ENCODE measurements around the gene SUSD1.

The SUSD1 gene

DNA sequence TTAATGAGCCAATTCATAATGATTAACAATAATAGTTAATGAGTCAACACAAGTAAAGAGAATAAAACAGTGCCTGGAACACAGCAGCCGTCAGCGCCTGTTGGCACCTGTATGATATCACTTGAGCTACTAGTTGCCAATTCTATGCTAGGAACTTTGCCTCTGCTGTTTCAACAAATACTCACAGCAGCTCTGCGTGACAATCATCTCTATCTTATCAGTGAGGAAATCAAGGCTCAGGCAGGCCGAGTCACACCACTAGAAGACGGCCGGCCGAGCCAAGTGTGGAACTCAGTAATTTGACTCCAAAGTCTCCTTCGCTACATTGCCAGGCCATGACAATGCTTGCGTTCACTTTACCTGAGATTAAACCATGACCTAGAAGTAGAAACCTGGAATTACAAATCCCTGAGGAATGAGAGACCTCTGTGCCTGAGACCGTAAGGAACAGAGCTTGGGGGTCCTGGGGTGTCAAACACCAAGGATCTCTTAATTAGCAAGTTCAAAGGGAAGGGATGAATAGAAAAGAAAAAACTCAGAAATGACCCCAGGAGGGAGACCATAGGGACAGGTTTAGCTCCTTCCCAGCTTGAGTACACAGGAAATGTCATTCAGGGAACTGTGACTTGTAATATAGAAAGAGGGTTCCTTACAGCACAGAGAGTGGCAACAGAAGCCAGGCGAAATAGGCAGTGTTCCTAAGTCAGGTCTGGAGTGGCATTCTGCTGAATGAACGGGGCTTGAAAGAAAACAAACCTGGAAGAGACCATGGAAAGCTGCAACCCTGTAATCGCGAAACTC lies 109.1 kb downstream of the SUSD1 start:
- no peaks in the 10 kb centered on the region for H3K36me3 ChIP-seq (ENCODE audit: control insufficient read depth in 2 of 2, insufficient read depth in 2 of 2, low read length in 2 of 2)
- no peak overlapping the region for H3K27ac ChIP-seq (ENCODE audit: low read length)
- H3K9me3 ChIP-seq (ENCODE audit: control insufficient read depth in 2 of 2, low read length in 2 of 2) = no peaks in the 10 kb centered on the region
- H3K27me3 ChIP-seq (ENCODE audit: control insufficient read depth in 1 of 2, insufficient read depth in 2 of 2, low read length in 2 of 2) = no peaks in the 10 kb centered on the region
- no peaks in the 10 kb centered on the region for H3K4me1 ChIP-seq (ENCODE audit: control insufficient read depth, insufficient read depth, low read length)
- no peak overlapping the region for H3K4me3 ChIP-seq (ENCODE audit: low read length in 2 of 2)
- no peak overlapping the region for H3K9ac ChIP-seq (ENCODE audit: low read length in 2 of 2)

DNA sequence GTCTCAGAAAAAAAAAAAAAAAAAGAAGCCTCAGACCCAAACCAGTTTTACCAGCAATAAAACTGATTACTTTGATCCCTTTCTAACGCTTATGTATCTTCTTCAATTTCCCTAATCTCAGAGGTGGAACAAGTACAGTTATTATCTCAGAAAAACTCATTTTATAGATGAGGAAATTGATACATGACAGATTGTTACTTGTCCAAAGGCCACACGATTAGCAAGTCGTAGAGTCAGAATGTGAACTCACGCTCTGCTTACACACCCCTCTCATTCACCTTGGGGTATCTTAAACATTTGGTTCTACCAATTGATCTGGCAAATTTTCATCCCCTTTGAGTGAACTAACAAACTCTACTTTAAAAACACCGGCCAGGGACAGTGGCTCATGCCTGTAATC lies 110.2 kb downstream of the SUSD1 start:
- no peaks in the 10 kb centered on the region for H3K36me3 ChIP-seq (ENCODE audit: control insufficient read depth in 2 of 2, insufficient read depth in 2 of 2, low read length in 2 of 2)
- H3K4me1 ChIP-seq (ENCODE audit: control insufficient read depth, insufficient read depth, low read length) = no peaks in the 10 kb centered on the region
- H3K9me3 ChIP-seq (ENCODE audit: control insufficient read depth in 2 of 2, low read length in 2 of 2) = no peaks in the 10 kb centered on the region
- H3K9ac ChIP-seq (ENCODE audit: low read length in 2 of 2) = no peak overlapping the region
- H3K27me3 ChIP-seq (ENCODE audit: control insufficient read depth in 1 of 2, insufficient read depth in 2 of 2, low read length in 2 of 2) = no peaks in the 10 kb centered on the region
- no peak overlapping the region for H3K4me3 ChIP-seq (ENCODE audit: low read length in 2 of 2)
- H3K27ac ChIP-seq (ENCODE audit: low read length) = no peak overlapping the region

DNA sequence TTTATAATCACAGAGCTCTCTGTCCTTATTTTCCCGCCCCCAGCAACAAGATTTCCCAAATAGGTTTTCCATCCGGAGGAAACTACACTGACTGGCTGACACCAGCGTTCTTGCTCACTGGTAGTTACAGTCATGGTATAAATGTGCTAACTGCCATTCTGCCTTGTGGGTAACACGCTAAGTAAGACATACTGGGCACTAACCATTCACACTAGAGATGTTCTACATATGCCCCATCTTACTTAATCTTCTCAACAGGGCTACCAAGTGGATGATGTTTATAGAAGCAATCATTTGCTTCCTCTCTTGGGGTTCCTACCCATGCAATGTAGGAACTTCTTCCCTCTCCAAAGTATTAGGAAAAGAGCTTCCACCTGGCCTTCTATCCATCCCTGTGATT lies 111.5 kb downstream of the SUSD1 start:
- H3K36me3 ChIP-seq (ENCODE audit: control insufficient read depth in 2 of 2, insufficient read depth in 2 of 2, low read length in 2 of 2) = no peaks in the 10 kb centered on the region
- H3K4me1 ChIP-seq (ENCODE audit: control insufficient read depth, insufficient read depth, low read length) = peaks cover 3% of the 10 kb centered on the region
- H3K9me3 ChIP-seq (ENCODE audit: control insufficient read depth in 2 of 2, low read length in 2 of 2) = no peaks in the 10 kb centered on the region
- H3K27ac ChIP-seq (ENCODE audit: low read length) = no peak overlapping the region
- H3K4me3 ChIP-seq (ENCODE audit: low read length in 2 of 2) = no peak overlapping the region
- no peak overlapping the region for H3K9ac ChIP-seq (ENCODE audit: low read length in 2 of 2)
- H3K27me3 ChIP-seq (ENCODE audit: control insufficient read depth in 1 of 2, insufficient read depth in 2 of 2, low read length in 2 of 2) = no peaks in the 10 kb centered on the region

DNA sequence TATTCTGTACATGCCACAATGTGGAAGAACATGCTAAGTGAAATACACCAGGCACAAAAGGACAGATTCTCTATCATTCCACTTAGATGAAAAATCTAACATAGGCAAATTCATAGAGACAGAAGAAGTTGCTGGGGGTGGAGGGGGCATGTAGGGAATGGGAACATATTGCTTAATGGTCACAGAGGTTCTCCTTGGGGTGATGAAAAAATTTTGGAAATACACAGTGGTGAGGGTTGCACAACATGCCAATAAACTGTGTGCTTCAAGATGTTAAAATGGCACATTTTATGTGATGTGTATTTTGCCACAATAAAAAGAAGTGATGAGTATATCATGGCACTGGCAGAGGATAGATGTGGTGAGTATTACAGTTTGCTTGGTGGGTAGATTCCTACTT lies 111.9 kb downstream of the SUSD1 start:
- no peaks in the 10 kb centered on the region for H3K9me3 ChIP-seq (ENCODE audit: control insufficient read depth in 2 of 2, low read length in 2 of 2)
- H3K4me1 ChIP-seq (ENCODE audit: control insufficient read depth, insufficient read depth, low read length) = peaks cover 3% of the 10 kb centered on the region
- H3K4me3 ChIP-seq (ENCODE audit: low read length in 2 of 2) = no peak overlapping the region
- no peak overlapping the region for H3K27ac ChIP-seq (ENCODE audit: low read length)
- H3K36me3 ChIP-seq (ENCODE audit: control insufficient read depth in 2 of 2, insufficient read depth in 2 of 2, low read length in 2 of 2) = no peaks in the 10 kb centered on the region
- no peak overlapping the region for H3K9ac ChIP-seq (ENCODE audit: low read length in 2 of 2)
- no peaks in the 10 kb centered on the region for H3K27me3 ChIP-seq (ENCODE audit: control insufficient read depth in 1 of 2, insufficient read depth in 2 of 2, low read length in 2 of 2)

DNA sequence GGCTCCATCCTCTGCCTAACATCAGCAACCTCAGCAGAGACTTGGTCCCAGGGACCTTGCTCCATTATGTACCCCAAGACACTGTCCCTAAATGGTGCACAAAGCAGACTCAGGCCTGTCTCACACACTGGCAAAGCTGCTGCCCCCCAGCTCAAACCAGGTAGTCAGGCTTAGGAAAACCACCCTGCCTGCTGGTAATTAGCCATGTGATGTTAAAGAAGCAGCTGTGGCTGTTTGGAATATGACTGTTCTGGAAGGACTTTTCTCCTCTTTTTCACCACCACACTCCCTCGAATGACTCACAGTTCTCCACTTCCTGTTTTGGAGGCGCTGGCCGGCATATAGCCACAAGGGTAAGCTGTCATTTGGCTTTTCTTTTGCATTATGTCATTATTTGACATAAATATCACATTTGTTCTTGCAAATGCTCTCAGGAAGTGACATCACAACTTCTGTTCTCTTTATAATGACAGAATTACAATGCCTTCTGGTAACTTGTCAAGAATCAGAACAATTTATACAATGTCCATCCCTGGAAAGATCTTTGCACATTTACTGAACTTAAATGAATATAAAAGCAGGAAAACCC lies 113.9 kb downstream of the SUSD1 start:
- H3K36me3 ChIP-seq (ENCODE audit: control insufficient read depth in 2 of 2, insufficient read depth in 2 of 2, low read length in 2 of 2) = no peaks in the 10 kb centered on the region
- peak overlapping the region; percentile 53 for H3K27ac ChIP-seq (ENCODE audit: low read length)
- no peaks in the 10 kb centered on the region for H3K27me3 ChIP-seq (ENCODE audit: control insufficient read depth in 1 of 2, insufficient read depth in 2 of 2, low read length in 2 of 2)
- peaks cover 3% of the 10 kb centered on the region for H3K4me1 ChIP-seq (ENCODE audit: control insufficient read depth, insufficient read depth, low read length)
- no peaks in the 10 kb centered on the region for H3K9me3 ChIP-seq (ENCODE audit: control insufficient read depth in 2 of 2, low read length in 2 of 2)
- H3K4me3 ChIP-seq (ENCODE audit: low read length in 2 of 2) = no peak overlapping the region
- H3K9ac ChIP-seq (ENCODE audit: low read length in 2 of 2) = no peak overlapping the region

DNA sequence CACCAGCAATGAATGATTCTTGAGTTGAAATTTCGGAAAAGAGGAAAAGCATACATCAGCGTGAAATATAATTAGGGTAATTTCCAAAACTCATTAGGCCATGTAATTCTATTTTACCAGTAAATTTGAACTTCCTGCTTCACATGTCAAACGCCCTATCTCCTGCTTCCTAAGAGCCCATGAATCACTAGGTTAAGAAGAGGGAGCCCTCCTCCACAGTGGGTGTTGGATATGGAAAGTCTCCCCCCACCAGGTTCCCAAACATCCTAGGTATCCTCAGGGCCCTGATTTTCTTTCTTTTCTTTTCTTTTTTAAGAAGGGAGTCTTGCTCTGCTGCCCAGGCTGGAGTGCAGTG lies 115.2 kb downstream of the SUSD1 start:
- H3K27ac ChIP-seq (ENCODE audit: low read length) = no peak overlapping the region
- no peaks in the 10 kb centered on the region for H3K9me3 ChIP-seq (ENCODE audit: control insufficient read depth in 2 of 2, low read length in 2 of 2)
- H3K36me3 ChIP-seq (ENCODE audit: control insufficient read depth in 2 of 2, insufficient read depth in 2 of 2, low read length in 2 of 2) = no peaks in the 10 kb centered on the region
- H3K9ac ChIP-seq (ENCODE audit: low read length in 2 of 2) = no peak overlapping the region
- H3K27me3 ChIP-seq (ENCODE audit: control insufficient read depth in 1 of 2, insufficient read depth in 2 of 2, low read length in 2 of 2) = no peaks in the 10 kb centered on the region
- H3K4me3 ChIP-seq (ENCODE audit: low read length in 2 of 2) = no peak overlapping the region
- H3K4me1 ChIP-seq (ENCODE audit: control insufficient read depth, insufficient read depth, low read length) = peaks cover 3% of the 10 kb centered on the region

DNA sequence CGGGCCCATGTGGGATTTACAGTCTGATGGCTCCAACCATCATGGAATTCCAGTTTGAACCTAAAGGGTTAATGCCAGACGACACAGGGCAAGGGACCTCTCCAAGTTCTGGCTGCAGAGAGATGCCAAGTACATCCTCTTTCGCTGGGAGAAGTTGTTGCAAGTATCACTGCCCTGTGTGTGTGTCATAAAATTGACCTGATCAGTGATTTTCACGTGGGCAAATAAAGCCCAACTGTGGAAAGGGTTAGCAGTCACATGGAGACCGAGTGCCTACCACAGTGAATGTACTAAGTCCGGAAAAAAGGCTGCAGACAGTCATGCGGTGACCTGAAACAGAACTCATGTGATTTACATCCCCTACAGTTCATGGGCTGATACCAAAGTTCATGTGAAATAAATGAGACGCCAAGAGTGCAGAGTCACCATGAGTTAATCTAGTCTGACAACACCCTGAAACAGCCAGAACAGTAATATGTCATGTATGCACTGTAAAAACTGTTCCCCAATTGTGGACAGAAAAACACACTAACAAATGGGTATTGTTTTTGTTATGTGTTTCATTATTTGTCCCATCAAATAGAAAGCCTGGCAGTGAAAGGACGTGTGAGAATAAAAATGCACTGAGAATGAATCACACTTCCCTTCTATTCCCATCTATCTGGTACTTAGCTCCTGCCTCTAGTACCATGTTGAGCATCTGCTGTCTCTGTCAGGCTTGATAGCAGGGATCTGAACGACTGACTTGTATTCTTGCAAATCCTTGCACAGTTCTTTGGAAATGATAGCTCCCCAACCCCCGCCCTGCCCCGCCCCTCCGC lies 115.7 kb downstream of the SUSD1 start:
- no peaks in the 10 kb centered on the region for H3K9me3 ChIP-seq (ENCODE audit: control insufficient read depth in 2 of 2, low read length in 2 of 2)
- H3K27ac ChIP-seq (ENCODE audit: low read length) = no peak overlapping the region
- H3K4me3 ChIP-seq (ENCODE audit: low read length in 2 of 2) = no peak overlapping the region
- H3K4me1 ChIP-seq (ENCODE audit: control insufficient read depth, insufficient read depth, low read length) = peaks cover 3% of the 10 kb centered on the region
- no peaks in the 10 kb centered on the region for H3K27me3 ChIP-seq (ENCODE audit: control insufficient read depth in 1 of 2, insufficient read depth in 2 of 2, low read length in 2 of 2)
- H3K9ac ChIP-seq (ENCODE audit: low read length in 2 of 2) = no peak overlapping the region
- no peaks in the 10 kb centered on the region for H3K36me3 ChIP-seq (ENCODE audit: control insufficient read depth in 2 of 2, insufficient read depth in 2 of 2, low read length in 2 of 2)

DNA sequence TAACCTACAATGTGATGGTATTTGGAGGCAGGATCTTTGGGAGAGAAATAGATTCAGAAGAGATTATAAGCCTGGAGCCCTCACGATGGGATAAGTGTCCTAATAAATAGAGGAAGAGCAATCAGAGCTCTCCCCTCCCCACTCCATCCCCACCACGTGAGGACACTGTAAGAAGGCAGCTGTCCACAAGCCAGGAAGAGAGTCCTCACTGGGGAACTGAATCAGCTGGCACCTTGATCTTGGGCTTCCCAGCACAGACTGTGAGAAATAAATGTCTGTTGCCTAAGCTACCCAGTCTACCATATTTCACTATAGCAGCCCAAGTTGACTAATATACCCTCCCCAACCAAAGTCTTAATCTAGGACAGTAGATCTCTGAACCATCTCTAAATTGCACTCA lies 118.1 kb downstream of the SUSD1 start:
- H3K27me3 ChIP-seq (ENCODE audit: control insufficient read depth in 1 of 2, insufficient read depth in 2 of 2, low read length in 2 of 2) = no peaks in the 10 kb centered on the region
- no peak overlapping the region for H3K27ac ChIP-seq (ENCODE audit: low read length)
- no peaks in the 10 kb centered on the region for H3K36me3 ChIP-seq (ENCODE audit: control insufficient read depth in 2 of 2, insufficient read depth in 2 of 2, low read length in 2 of 2)
- no peak overlapping the region for H3K4me3 ChIP-seq (ENCODE audit: low read length in 2 of 2)
- no peaks in the 10 kb centered on the region for H3K9me3 ChIP-seq (ENCODE audit: control insufficient read depth in 2 of 2, low read length in 2 of 2)
- peaks cover 3% of the 10 kb centered on the region for H3K4me1 ChIP-seq (ENCODE audit: control insufficient read depth, insufficient read depth, low read length)
- H3K9ac ChIP-seq (ENCODE audit: low read length in 2 of 2) = no peak overlapping the region

DNA sequence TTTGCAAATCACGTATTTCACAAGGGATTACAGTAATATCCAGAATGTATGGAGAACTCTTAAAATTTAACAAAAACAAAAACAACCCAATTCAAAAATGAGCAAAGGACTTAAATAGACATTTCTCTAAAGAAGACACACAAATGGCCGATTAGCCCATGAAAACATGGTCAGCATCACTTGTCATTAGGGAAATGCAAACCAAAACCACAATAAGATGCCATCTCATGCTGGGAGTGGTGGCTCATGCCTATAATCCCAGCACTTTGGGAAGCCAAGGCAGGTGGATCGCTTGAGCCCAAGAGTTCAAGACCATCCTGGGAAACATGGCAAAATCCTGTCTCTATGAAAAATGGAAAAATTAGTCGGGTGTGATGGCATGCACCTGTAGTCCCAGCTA lies 120.2 kb downstream of the SUSD1 start:
- Histone ChIP-seq H3K27ac (ENCODE audit: low read length) (no peak overlapping the region), H3K9me3 (ENCODE audit: control insufficient read depth in 2 of 2, low read length in 2 of 2) (no peaks in the 10 kb centered on the region), H3K36me3 (ENCODE audit: control insufficient read depth in 2 of 2, insufficient read depth in 2 of 2, low read length in 2 of 2) (no peaks in the 10 kb centered on the region), H3K27me3 (ENCODE audit: control insufficient read depth in 1 of 2, insufficient read depth in 2 of 2, low read length in 2 of 2) (no peaks in the 10 kb centered on the region), H3K4me1 (ENCODE audit: control insufficient read depth, insufficient read depth, low read length) (peaks cover 12% of the 10 kb centered on the region), H3K9ac (ENCODE audit: low read length in 2 of 2) (no peak overlapping the region), H3K4me3 (ENCODE audit: low read length in 2 of 2) (no peak overlapping the region)

DNA sequence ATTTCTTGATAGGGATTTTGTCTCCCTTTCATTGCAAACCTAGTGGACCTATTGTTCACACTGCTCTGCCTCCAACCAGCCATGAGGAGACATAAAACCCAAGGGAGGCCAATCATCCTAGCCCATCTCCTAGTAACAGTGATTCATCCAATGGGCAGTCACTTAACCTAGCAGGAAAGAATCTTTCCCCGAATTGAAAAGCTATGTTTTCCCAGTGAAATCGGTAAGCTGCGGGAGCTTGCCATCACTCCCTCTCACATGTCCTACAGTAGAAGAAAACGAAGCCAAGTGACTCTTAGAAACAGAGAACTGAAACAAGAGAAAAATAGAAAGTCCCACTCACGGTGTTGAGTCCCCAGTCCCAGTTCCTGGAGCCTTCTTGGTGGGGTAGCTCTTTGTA lies 123.3 kb downstream of the SUSD1 start:
- Histone ChIP-seq H3K9me3 (ENCODE audit: control insufficient read depth in 2 of 2, low read length in 2 of 2) (no peaks in the 10 kb centered on the region), H3K4me3 (ENCODE audit: low read length in 2 of 2) (no peak overlapping the region), H3K36me3 (ENCODE audit: control insufficient read depth in 2 of 2, insufficient read depth in 2 of 2, low read length in 2 of 2) (no peaks in the 10 kb centered on the region), H3K9ac (ENCODE audit: low read length in 2 of 2) (no peak overlapping the region), H3K27ac (ENCODE audit: low read length) (no peak overlapping the region), H3K27me3 (ENCODE audit: control insufficient read depth in 1 of 2, insufficient read depth in 2 of 2, low read length in 2 of 2) (no peaks in the 10 kb centered on the region), H3K4me1 (ENCODE audit: control insufficient read depth, insufficient read depth, low read length) (peaks cover 20% of the 10 kb centered on the region)
